Neutrophil (primary cell): Measurements from ENCODE around the gene SKOR1.

Experiments used
- H3K27ac ChIP-seq: fragments of 200-600 bp; sonication (generic); 2 replicates; pipeline ENCODE4 v1.5.1; 2016; ENCODE audit warnings: mild to moderate bottlenecking, moderate library complexity
- H3K27me3 ChIP-seq: fragments of 200-600 bp; sonication (generic); 2 replicates; pipeline ENCODE4 v1.6.0; 2016; ENCODE audit warnings: mild to moderate bottlenecking
- H3K36me3 ChIP-seq: fragments of 200-600 bp; sonication (generic); 2 replicates; pipeline ENCODE4 v1.5.1; 2017
- H3K4me1 ChIP-seq, 2 experiments: fragments of 200-600 bp in 1 of 2; sonication (generic) in 1 of 2; 1 replicate in 1 of 2; 2 replicates in 1 of 2; pipeline versions ENCODE4 v1.5.1 to v1.6.1; 2013 to 2016; ENCODE audit warnings: low read depth in 1 of 2, low read length in 1 of 2, mild to moderate bottlenecking in 1 of 2, moderate library complexity in 1 of 2; ENCODE audit not compliant: control insufficient read depth in 1 of 2, insufficient read depth in 1 of 2
- H3K4me3 ChIP-seq, 2 experiments: fragments of 200-600 bp in 1 of 2; sonication (generic) in 1 of 2; 1 replicate in 1 of 2; 2 replicates in 1 of 2; pipeline ENCODE4 v1.5.1; 2013 to 2016; ENCODE audit warnings: low read depth in 1 of 2, low read length in 1 of 2, mild to moderate bottlenecking in 1 of 2, moderate library complexity in 1 of 2
- H3K9me3 ChIP-seq: fragments of 200-600 bp; sonication (generic); 2 replicates; pipeline ENCODE4 v1.5.1; 2016
- CTCF ChIP-seq: fragments of 200-600 bp; sonication (generic); IDR thresholded peaks from 2 replicates; pipeline ENCODE4 v1.5.1; 2016; ENCODE audit warnings: antibody characterized with exemption

SKOR1 gene

GRCh38 chr15:67808821-67809220, 16.5 kb upstream of the SKOR1 start:
- no peak for TF ChIP-seq CTCF
- Histone ChIP-seq H3K4me1 (no peaks in the 10 kb centered on the region), H3K27me3 (peaks cover 28% of the 10 kb centered on the region), H3K4me3 (no peak overlapping the region), H3K9me3 (no peaks in the 10 kb centered on the region), H3K36me3 (no peaks in the 10 kb centered on the region), H3K27ac (no peak overlapping the region)

DNA sequence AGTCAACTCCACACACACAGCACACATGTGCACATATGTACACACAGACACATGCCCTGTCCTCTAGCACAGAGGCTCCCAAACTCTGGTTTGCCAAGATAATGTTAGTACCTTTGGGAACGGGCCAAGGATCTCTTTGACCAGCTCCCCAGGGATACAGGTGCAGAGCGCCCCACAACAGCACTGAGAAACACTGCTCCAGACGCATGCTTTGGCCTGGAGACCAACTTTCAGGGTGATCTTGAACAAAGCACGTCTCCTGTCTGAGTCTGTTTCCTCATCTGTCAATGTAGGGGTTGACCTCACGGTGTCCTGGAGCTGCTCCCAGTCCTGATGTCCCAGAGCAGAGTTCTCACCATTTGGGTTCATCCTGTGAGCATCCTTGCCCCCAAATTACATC, 15.9 kb upstream of the SKOR1 start:
- Histone ChIP-seq H3K4me1 (no peaks in the 10 kb centered on the region), H3K9me3 (no peaks in the 10 kb centered on the region), H3K4me3 (no peak overlapping the region), H3K36me3 (no peaks in the 10 kb centered on the region), H3K27me3 (peaks cover 31% of the 10 kb centered on the region), H3K27ac (no peak overlapping the region)
- no peak for TF ChIP-seq CTCF

DNA sequence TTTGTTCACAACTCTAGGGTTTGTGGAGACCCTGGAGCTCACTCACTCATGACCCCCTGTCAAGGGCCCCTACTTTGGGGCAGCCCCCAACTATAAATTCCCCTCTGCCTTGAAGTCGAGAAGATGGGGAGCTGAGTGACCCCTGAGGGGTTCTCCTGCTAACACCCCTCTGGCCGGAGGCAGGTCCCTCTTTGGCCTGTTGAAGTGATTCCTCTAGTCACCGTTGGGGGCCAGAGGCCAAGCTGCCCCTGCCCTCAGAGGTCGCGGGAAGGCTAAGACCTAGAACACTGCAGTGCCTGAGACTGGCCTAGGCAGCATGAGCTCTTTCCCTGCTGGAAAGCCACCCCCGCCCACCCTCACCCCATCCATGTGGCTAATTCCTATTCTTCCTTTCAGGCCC, 15.4 kb upstream of the SKOR1 start:
- H3K27me3 ChIP-seq, result peaks cover 34% of the 10 kb centered on the region
- H3K4me1 ChIP-seq, result no peaks in the 10 kb centered on the region
- no peak overlapping the region for H3K4me3 ChIP-seq
- H3K36me3 ChIP-seq, result no peaks in the 10 kb centered on the region
- H3K9me3 ChIP-seq, result no peaks in the 10 kb centered on the region
- no peak for TF ChIP-seq CTCF
- H3K27ac ChIP-seq, result no peak overlapping the region

- TF ChIP-seq CTCF, result no peak
- H3K4me3 ChIP-seq, result no peak overlapping the region
- H3K36me3 ChIP-seq, result no peaks in the 10 kb centered on the region
- H3K9me3 ChIP-seq, result no peaks in the 10 kb centered on the region
- no peaks in the 10 kb centered on the region for H3K4me1 ChIP-seq
- no peak overlapping the region for H3K27ac ChIP-seq
- H3K27me3 ChIP-seq, result peaks cover 58% of the 10 kb centered on the region
These were observed 13.1 kb upstream of the SKOR1 start for GRCh38 chr15:67812241-67812644.

DNA sequence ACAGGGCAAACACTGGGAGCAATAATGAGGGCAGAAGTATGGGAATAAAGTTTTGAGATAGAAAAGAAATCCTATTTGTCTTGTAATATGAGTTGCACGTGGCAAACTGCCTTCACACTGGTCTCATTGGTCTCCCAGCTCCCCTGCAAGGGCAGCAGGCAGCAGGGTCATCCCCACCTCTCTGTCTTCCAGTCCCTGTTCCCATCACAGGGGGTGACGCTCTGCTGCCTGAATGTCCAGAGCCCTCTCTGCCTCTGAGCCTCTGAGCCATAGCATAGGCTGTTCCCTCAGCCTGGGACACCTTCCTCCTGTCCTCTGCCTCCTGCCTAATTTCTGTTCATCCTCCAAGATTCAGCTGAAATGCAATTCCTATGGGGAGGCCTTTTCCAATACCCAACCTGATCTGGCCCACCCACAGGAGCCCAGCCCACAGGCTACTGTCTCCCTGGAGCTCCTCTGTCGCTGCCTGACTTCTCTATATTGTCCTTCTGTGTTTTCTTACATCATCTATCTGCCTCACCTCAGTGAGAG, 12.1 kb upstream of the SKOR1 start:
- no peak overlapping the region for H3K4me3 ChIP-seq
- no peaks in the 10 kb centered on the region for H3K36me3 ChIP-seq
- peaks cover 67% of the 10 kb centered on the region for H3K27me3 ChIP-seq
- no peak overlapping the region for H3K27ac ChIP-seq
- no peaks in the 10 kb centered on the region for H3K9me3 ChIP-seq
- TF ChIP-seq CTCF, result no peak
- no peaks in the 10 kb centered on the region for H3K4me1 ChIP-seq
